Natural killer cell (primary cell): ENCODE data around the gene MAGEA1. TPM values are rescaled to one million over a fixed set of nuclear protein-coding genes. Genes with fewer than 3 reads are reported as not detected.
"Not testable (repeated sequence)": the region's sequence is repeated elsewhere in the genome, so short reads cannot be mapped to it uniquely, and the experiment has no call there.

ENCODE experiments used
- ATAC-seq, 3 donors: fragments of 150-1000 bp in 2 of 3; fragments of 200-7000 bp in 1 of 3; cut with Tn5 transposase; 1 replicate in 1 of 3; 2 replicates in 2 of 3; pipeline ENCODE4 v1.10.0; 2021; ENCODE audit warnings: mild to moderate bottlenecking in 2 of 3, moderate library complexity in 2 of 3
- DNase-seq, 2 donors: peaks; one replicate each; pipeline versions ENCODE4 v3.0.0 to v3.0.0-alpha.2; 2013 to 2021; ENCODE audit warnings: mixed read lengths in 1 of 2
- H3K27ac ChIP-seq: one replicate; pipeline ENCODE4 v1.5.1; 2013; ENCODE audit warnings: mild to moderate bottlenecking, low read length
- H3K27me3 ChIP-seq: one replicate; pipeline ENCODE4 v1.6.1; 2013; ENCODE audit warnings: low read length; ENCODE audit not compliant: control insufficient read depth, insufficient read depth
- H3K36me3 ChIP-seq: one replicate; pipeline ENCODE4 v1.6.1; 2013; ENCODE audit warnings: low read length; ENCODE audit not compliant: control insufficient read depth, insufficient read depth
- H3K4me1 ChIP-seq: one replicate; pipeline ENCODE4 v1.6.1; 2013; ENCODE audit warnings: low read length; ENCODE audit not compliant: control insufficient read depth, insufficient read depth
- H3K4me3 ChIP-seq: one replicate; pipeline ENCODE4 v1.5.1; 2013; ENCODE audit warnings: low read length
- H3K9me3 ChIP-seq: one replicate; pipeline ENCODE4 v1.6.1; 2013; ENCODE audit warnings: low read length; ENCODE audit not compliant: control insufficient read depth, insufficient read depth
- H3K27ac Mint-ChIP-seq, 2 donors: one replicate each; pipeline ENCODE4 v1.8.0; 2022; ENCODE audit warnings: mild to moderate bottlenecking in 2 of 2, mixed read lengths in 2 of 2, moderate library complexity in 1 of 2
- H3K27me3 Mint-ChIP-seq, 2 donors: one replicate each; pipeline ENCODE4 v1.8.0; 2022; ENCODE audit warnings: low read depth in 2 of 2, mixed read lengths in 2 of 2
- H3K36me3 Mint-ChIP-seq: one replicate; pipeline ENCODE4 v1.8.0; 2022; ENCODE audit warnings: mixed read lengths
- H3K4me1 Mint-ChIP-seq, 2 donors: one replicate each; pipeline ENCODE4 v1.8.0; 2022; ENCODE audit warnings: mixed read lengths in 2 of 2
- H3K4me3 Mint-ChIP-seq: one replicate; pipeline ENCODE4 v1.8.0; 2022; ENCODE audit warnings: mild to moderate bottlenecking, moderate library complexity, mixed read lengths
- H3K9me3 Mint-ChIP-seq, 2 donors: one replicate each; pipeline ENCODE4 v1.8.0; 2022; ENCODE audit warnings: mixed read lengths in 2 of 2
- WGBS: methylation state at CpG from one replicate; pipeline ENCODE4 v1.1.7; 2013; ENCODE audit warnings: missing lambda C conversion rate; ENCODE audit not compliant: insufficient coverage; 5-methylcytosine and 5-hydroxymethylcytosine counted together
- intact Hi-C: fragments of 100-400 bp; cut with micrococcal nuclease; formaldehyde crosslinking; loops from one replicate; pipeline ENCODE4 v1.14.2; 2022
- total RNA-seq, 4 donors: library from RNA; stranded (reverse); fragments of 120-200 nt in 1 of 4; gene quantifications; one replicate each; pipeline versions ENCODE4 v1.2.3 to v1.2.4, GENCODE V29; 2013 to 2022
- TF ChIP-seq, protein P1 (sequence below): fragments of 200-600 bp; IDR thresholded peaks from one replicate; pipeline ENCODE4 v1.8.0; 2022; ENCODE audit warnings: antibody characterized with exemption

Gene MAGEA1, protein sequence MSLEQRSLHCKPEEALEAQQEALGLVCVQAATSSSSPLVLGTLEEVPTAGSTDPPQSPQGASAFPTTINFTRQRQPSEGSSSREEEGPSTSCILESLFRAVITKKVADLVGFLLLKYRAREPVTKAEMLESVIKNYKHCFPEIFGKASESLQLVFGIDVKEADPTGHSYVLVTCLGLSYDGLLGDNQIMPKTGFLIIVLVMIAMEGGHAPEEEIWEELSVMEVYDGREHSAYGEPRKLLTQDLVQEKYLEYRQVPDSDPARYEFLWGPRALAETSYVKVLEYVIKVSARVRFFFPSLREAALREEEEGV
- total RNA-seq = not detected
- total RNA-seq (2013) = not detected

DNA sequence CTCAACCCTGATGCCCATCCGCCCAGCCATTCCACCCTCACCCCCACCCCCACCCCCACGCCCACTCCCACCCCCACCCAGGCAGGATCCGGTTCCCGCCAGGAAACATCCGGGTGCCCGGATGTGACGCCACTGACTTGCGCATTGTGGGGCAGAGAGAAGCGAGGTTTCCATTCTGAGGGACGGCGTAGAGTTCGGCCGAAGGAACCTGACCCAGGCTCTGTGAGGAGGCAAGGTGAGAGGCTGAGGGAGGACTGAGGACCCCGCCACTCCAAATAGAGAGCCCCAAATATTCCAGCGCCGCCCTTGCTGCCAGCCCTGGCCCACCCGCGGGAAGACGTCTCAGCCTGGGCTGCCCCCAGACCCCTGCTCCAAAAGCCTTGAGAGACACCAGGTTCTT is at the start of gene MAGEA1:
Gene MAGEA1, plus strand, starts transcription at position 154 of the 400 bp plus-strand sequence. CDS start 3,106 bp downstream, outside the sequence.
- Mint-ChIP-seq H3K4me1 (no peaks in the 10 kb centered on the region), H3K27ac (no peak within 1 kb of the TSS), H3K4me3 (no peak within 1 kb of the TSS), H3K27me3 (peaks cover 0 to 6% of the 10 kb centered on the region in 2 donors), H3K36me3 (no peaks in the 10 kb centered on the region), H3K9me3 (no peaks in the 10 kb centered on the region)
- no peak within 1 kb of the TSS for H3K4me3 ChIP-seq
- H3K9me3 ChIP-seq = no peaks in the 10 kb centered on the region
- H3K4me1 ChIP-seq = no peaks in the 10 kb centered on the region
- H3K27ac ChIP-seq = no peak within 1 kb of the TSS
- no peaks in the 10 kb centered on the region for H3K27me3 ChIP-seq
- DNase-seq = no peak
- intact Hi-C loops = no loop called here
- WGBS = 96% methylated on average over 12 of the region's 19 CpGs
- TF ChIP-seq, protein P1, sequence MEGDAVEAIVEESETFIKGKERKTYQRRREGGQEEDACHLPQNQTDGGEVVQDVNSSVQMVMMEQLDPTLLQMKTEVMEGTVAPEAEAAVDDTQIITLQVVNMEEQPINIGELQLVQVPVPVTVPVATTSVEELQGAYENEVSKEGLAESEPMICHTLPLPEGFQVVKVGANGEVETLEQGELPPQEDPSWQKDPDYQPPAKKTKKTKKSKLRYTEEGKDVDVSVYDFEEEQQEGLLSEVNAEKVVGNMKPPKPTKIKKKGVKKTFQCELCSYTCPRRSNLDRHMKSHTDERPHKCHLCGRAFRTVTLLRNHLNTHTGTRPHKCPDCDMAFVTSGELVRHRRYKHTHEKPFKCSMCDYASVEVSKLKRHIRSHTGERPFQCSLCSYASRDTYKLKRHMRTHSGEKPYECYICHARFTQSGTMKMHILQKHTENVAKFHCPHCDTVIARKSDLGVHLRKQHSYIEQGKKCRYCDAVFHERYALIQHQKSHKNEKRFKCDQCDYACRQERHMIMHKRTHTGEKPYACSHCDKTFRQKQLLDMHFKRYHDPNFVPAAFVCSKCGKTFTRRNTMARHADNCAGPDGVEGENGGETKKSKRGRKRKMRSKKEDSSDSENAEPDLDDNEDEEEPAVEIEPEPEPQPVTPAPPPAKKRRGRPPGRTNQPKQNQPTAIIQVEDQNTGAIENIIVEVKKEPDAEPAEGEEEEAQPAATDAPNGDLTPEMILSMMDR = no peak
- no peaks in the 10 kb centered on the region for H3K36me3 ChIP-seq
- no peak for ATAC-seq

DNA sequence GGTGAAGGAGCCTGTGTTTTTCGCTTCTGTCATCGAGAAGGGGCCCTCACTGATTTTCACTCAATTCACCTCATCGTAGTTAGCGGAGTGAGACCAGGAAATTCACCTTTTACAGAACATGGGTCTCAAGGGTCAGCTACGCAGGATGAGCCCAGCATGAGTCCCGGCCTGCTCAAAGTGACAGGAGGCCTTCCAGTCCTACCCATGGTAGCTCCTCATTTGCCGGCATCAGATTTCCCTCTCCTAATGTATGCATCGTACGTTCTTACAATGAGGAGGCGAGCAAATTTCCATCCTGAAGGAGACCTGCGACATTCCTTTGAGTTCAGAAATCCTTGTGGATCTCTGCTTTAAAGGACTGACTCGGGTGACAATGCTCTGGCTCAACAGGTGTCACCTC is 46.2 kb upstream of the MAGEA1 start:
- H3K9me3 ChIP-seq, DNase-seq, intact Hi-C loops, H3K4me1 Mint-ChIP-seq, H3K4me1 ChIP-seq, ATAC-seq, H3K4me3 ChIP-seq, H3K36me3 ChIP-seq, H3K9me3 Mint-ChIP-seq, H3K27me3 Mint-ChIP-seq, H3K36me3 Mint-ChIP-seq, H3K4me3 Mint-ChIP-seq, H3K27ac ChIP-seq, H3K27me3 ChIP-seq, H3K27ac Mint-ChIP-seq: not testable (repeated sequence)
- WGBS = no CpG with 5 or more reads among the region's 12 CpGs

DNA sequence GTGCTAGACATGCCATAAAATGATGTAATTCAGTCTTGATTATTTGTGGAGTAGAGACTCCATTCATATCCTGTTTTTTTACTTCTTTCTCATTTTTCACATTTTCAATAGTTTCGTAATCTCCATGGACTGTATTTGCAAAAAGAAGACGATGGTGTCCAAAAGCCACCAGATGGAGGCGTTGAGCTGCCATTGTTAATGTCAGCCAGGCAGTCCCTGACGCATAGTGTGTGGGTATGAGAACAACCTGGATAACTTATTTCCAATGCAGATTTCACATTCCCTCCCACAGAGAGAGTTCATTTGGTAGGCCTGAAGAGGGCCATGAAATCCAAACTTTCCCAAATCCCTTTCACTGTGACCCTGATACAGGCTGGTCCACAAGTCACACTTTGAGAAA is 40.0 kb upstream of the MAGEA1 start:
- H3K36me3 Mint-ChIP-seq, H3K36me3 ChIP-seq, intact Hi-C loops, H3K27me3 Mint-ChIP-seq, H3K4me3 Mint-ChIP-seq, H3K27me3 ChIP-seq, DNase-seq, H3K9me3 Mint-ChIP-seq, H3K4me1 Mint-ChIP-seq, ATAC-seq, H3K27ac ChIP-seq, H3K9me3 ChIP-seq, H3K27ac Mint-ChIP-seq, H3K4me1 ChIP-seq, H3K4me3 ChIP-seq: not testable (repeated sequence)
- WGBS = no CpG with 5 or more reads among the region's 4 CpGs

DNA sequence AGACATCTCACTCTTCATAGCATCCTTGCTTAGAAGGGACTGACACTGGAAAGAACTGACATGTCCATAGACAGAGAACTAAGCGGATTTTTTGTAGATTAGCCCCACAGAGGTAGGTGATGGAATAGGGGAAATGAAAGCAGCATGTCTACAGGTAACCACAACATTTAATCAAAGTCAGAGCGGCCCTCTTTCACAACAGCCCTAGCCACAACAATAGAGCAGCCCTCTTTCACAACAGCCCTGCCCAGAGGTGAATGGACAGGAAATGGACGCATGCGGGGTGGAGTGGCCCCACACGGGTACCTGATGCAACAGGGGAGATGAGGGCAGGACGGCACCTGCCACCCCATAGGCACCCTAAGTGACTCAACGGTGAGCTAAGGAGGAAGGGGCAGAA is 32.8 kb upstream of the MAGEA1 start:
- H3K4me3 Mint-ChIP-seq = not testable (repeated sequence)

DNA sequence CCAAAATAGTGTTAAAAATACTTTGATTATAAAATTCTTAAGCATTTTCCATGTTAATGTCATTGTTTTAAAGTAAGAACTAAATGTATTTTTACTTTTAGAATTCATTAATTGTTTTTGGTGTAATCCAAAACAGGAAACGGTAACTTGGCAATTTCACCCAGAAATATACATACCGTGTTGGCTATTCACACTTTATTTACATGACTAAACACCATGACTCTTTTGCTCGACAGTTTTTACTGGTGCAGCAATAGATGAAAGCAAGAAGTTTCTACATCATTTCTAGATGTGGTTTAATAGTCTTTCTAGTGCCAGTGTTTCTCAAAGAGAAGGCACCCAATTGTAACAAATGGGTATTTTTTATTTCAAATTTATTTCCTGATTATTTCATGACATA is 25.6 kb upstream of the MAGEA1 start:
- no peak for DNase-seq
- Histone ChIP-seq H3K27ac (no peak overlapping the region), H3K4me3 (no peak overlapping the region), H3K36me3 (no peaks in the 10 kb centered on the region), H3K27me3 (no peaks in the 10 kb centered on the region), H3K4me1 (no peaks in the 10 kb centered on the region), H3K9me3 (no peaks in the 10 kb centered on the region)
- intact Hi-C loops = no loop called here
- H3K9me3 Mint-ChIP-seq = no peaks in the 10 kb centered on the region
- ATAC-seq = no peak
- TF ChIP-seq, protein P1 = no peak
- H3K4me3 Mint-ChIP-seq = no peak overlapping the region
- no peaks in the 10 kb centered on the region for H3K4me1 Mint-ChIP-seq
- no peaks in the 10 kb centered on the region for H3K36me3 Mint-ChIP-seq
- H3K27me3 Mint-ChIP-seq = peaks cover 3 to 20% of the 10 kb centered on the region in 2 donors
- WGBS = 80% methylated on average over 2 of the region's 3 CpGs
- H3K27ac Mint-ChIP-seq = no peak overlapping the region

More for the DNA sequence above, 32.8 kb upstream of the MAGEA1 start:
- H3K36me3 ChIP-seq, H3K9me3 ChIP-seq, ATAC-seq, intact Hi-C loops, H3K4me1 ChIP-seq, H3K27me3 Mint-ChIP-seq, H3K27ac ChIP-seq, H3K4me3 ChIP-seq, H3K9me3 Mint-ChIP-seq, DNase-seq, H3K27ac Mint-ChIP-seq, H3K27me3 ChIP-seq, H3K36me3 Mint-ChIP-seq, H3K4me1 Mint-ChIP-seq: not testable (repeated sequence)
- WGBS = no CpG with 5 or more reads among the region's 7 CpGs
